Measurements from ENCODE around the gene CDKN1A. TPM values are rescaled to one million over a fixed set of nuclear protein-coding genes. Genes with fewer than 3 reads are reported as not detected.

CDKN1A gene
- total RNA-seq, 1 experiment from 2014 or later = 17.4 TPM

- H3K4me3 Mint-ChIP-seq = no peak overlapping the region
- no peak overlapping the region for H2BK20ac ChIP-seq (ENCODE audit: low read depth, low read length, poor library complexity, severe bottlenecking)
- H3K27me3 ChIP-seq (ENCODE audit: insufficient read depth, low read length) = no peaks in the 10 kb centered on the region
- peaks cover 2% of the 10 kb centered on the region; the same call in 1 of the 2 replicates for H3K27me3 Mint-ChIP-seq (ENCODE audit: low read depth)
- H3K79me1 ChIP-seq (ENCODE audit: insufficient read depth, low read depth, low read length, poor library complexity, severe bottlenecking) = no peaks in the 10 kb centered on the region
- H4K5ac ChIP-seq (ENCODE audit: insufficient read length, low read depth, low read length) = no peak overlapping the region
- no peaks in the 10 kb centered on the region for H3K23me2 ChIP-seq (ENCODE audit: insufficient read length, low read depth, low read length, poor library complexity, severe bottlenecking)
- H3K27ac ChIP-seq (ENCODE audit: insufficient read length, low read depth, low read length) = no peak overlapping the region
- no peaks in the 10 kb centered on the region for H3K79me2 ChIP-seq (ENCODE audit: insufficient read depth, low read length)
- H3K9me3 ChIP-seq (ENCODE audit: control insufficient read depth, low read depth, low read length) = no peaks in the 10 kb centered on the region
- no peak overlapping the region for H3K4ac ChIP-seq (ENCODE audit: low read depth, low read length)
- no peak overlapping the region for H2BK12ac ChIP-seq (ENCODE audit: insufficient read length, low read depth, low read length)
- H3K4me1 Mint-ChIP-seq = peaks cover 34 to 44% of the 10 kb centered on the region in 2 experiments
- no peak overlapping the region for H3K23ac ChIP-seq (ENCODE audit: insufficient read length, low read depth, low read length)
- H3K18ac ChIP-seq (ENCODE audit: insufficient read length, low read depth, low read length) = no peak overlapping the region
- H4K20me1 ChIP-seq (ENCODE audit: control insufficient read depth, insufficient read depth, insufficient read length) = no peaks in the 10 kb centered on the region
- peaks cover 2% of the 10 kb centered on the region; the same call in 1 of the 2 replicates for H3K4me1 ChIP-seq (ENCODE audit: insufficient read depth, low read length)
- no peak for TF ChIP-seq CTCF (conservative IDR thresholded peaks at IDR 0.05)
- no peak overlapping the region for H3K27ac Mint-ChIP-seq
- no peak for DNase-seq
- no peak overlapping the region for H3T11ph ChIP-seq (ENCODE audit: low read length)
- no peak overlapping the region for H3K9ac ChIP-seq (ENCODE audit: extremely low read depth, insufficient read length, low read length)
- H4K8ac ChIP-seq (replicated peaks; ENCODE audit: insufficient read length, low read depth, low read length) = no peak overlapping the region
- no peaks in the 10 kb centered on the region for H3K36me3 Mint-ChIP-seq (ENCODE audit: insufficient read depth in 1 of 3, low read depth in 3 of 3)
- no peak overlapping the region for H2AFZ ChIP-seq (ENCODE audit: low read length)
- H3K14ac ChIP-seq (ENCODE audit: insufficient read depth, low read length) = no peak overlapping the region
- no peak overlapping the region for H2AK5ac ChIP-seq (ENCODE audit: insufficient read length, low read length)
- H4K91ac ChIP-seq (ENCODE audit: insufficient read length, low read depth, low read length) = no peak overlapping the region
- H3K4me2 ChIP-seq (ENCODE audit: insufficient read depth, insufficient read length, low read length) = no peak overlapping the region
- no peaks in the 10 kb centered on the region for H3K9me3 Mint-ChIP-seq
- no peak overlapping the region for H2BK15ac ChIP-seq (ENCODE audit: low read depth, low read length)
- WGBS (ENCODE audit: extremely low coverage, insufficient read length, low lambda C conversion rate) = no CpG with 5 or more reads among the region's 7 CpGs
- H2BK120ac ChIP-seq (ENCODE audit: low read depth, low read length, poor library complexity, severe bottlenecking) = no peak overlapping the region
- no peak overlapping the region for H2BK5ac ChIP-seq (ENCODE audit: insufficient read length, low read length)
- no peak overlapping the region for H3K56ac ChIP-seq (ENCODE audit: insufficient read length, low read depth, low read length)
These were observed 8.2 kb upstream of the CDKN1A start for GRCh38 chr6:36670271-36670670.

Data from H9 (cell line).